HG02759 (cell line): ENCODE results near the gene DMRT1.

Source experiments
- ATAC-seq: cut with Tn5 transposase; IDR thresholded peaks from one replicate; pipeline ENCODE4 v1.9.1; 2021; ENCODE audit warnings: mild to moderate bottlenecking, moderate library complexity; ENCODE audit not compliant: unreplicated experiment

The DMRT1 gene

DNA sequence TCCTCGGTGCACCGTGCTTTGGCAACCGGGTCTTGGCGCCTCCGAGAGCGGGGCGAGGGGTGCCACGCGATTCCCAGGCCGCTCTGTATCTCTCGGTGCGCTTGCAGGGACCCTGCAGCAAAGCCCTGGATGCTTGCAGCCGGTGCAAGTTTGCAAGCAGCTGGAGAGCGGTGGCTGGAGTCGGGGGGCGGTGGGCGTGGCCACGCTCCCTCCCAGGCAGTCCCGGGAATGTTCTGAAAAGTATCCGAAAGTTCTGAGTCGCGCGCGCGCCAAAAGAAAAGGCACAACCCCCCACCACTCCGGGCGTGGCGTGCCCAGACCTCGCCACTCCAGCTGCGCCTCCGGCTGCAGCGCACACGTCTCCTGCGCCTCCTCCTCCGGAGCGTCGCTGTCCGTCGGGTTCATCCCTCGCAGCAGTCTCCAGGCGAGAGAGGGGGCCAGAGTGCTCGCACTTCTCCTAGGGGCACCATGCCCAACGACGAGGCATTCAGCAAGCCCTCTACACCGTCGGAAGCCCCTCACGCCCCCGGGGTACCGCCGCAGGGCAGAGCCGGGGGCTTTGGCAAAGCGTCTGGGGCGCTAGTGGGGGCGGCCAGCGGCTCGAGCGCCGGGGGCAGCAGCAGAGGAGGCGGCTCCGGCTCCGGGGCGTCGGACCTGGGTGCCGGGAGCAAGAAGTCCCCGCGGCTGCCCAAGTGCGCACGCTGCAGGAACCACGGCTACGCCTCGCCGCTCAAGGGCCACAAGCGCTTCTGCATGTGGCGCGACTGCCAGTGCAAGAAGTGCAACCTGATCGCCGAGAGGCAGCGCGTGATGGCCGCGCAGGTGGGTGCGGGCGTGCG lies at the start of gene DMRT1:
TSS of gene DMRT1 (plus strand) at position 327 of the 839 bp plus-strand sequence. CDS start at position 469, 142 bp downstream.
- no peak for ATAC-seq

DNA sequence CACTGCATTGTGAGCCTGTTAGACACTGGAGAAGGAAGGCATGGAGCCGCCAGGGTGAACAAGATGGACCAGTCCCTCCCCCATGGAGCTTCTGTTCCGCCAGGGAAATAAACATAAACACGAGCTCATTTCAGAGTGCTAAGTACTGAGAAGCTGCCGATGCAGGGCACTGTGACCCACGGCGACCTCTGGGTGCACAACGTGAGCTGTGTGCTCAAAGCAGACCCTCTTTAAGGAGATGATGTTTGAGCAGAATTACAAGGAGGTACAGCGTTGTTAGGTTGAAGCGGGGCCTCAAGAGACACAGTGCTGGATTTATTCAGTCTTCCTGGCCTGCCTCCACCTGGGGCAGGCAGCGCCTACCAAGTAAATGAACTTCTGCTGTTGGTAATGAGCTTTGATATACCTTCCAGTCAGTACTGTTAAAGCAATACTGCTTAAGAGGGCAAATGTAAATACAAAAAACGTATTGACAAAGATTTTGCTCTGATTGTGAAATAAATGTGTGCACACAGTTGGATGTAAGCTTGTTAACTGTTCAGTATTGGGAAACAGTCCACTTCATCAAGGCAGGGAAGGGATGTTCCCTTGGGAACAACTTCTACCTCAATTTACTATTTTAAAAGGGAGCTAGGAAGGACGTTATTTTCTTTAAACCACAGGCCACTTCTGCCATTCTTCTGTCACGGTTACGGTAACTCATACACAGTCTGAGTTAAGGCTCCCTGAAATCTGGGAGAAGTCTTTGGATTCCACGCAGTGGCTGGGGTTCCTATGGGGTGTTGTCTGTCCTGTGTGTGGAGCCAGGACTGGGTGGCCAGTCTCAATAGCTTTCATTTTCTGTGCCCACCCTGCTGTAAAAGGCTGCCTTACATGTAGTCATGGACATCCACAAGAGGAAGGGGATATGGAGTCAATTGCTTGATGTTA lies 48.9 kb upstream of the DMRT1 start:
- no peak for ATAC-seq

DNA sequence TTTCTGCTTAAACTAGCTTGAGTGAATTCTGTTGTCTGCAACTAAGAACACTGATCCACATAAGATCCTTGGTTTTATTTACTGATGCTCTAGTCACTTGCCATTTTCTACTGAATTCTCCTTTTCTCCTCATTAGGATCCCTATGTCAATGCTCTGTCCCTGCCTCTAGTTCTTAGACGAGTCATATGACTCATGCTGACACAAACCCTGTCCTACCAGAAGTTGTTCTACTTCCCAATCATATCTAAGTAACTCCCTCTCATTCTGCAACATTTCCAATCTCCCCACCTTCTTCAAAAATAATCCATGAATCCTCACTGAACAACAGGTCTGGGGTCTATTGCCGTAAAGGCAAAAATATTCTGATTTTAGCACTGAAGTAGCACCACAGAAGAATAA lies 47.1 kb upstream of the DMRT1 start:
- no peak for ATAC-seq

DNA sequence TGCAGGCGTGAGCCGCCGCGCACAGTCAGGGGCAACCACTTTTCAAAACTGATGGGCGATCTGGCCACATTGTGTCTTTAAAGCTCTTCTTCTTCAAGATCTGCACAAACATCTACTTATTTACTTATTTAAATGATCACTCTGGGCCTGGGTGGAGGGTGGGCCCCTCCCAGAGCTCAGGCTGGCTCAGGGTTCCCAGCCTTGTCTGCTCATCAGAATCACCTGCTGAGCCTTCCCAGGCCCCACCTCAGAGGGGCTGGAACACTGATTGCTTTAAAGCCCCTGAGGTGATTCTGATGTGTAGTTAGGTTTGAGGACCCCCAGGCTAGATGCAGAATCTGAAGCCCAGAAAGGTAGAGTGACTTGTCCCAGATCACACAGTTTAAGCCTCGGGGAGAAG lies 45.6 kb upstream of the DMRT1 start:
- no peak for ATAC-seq

DNA sequence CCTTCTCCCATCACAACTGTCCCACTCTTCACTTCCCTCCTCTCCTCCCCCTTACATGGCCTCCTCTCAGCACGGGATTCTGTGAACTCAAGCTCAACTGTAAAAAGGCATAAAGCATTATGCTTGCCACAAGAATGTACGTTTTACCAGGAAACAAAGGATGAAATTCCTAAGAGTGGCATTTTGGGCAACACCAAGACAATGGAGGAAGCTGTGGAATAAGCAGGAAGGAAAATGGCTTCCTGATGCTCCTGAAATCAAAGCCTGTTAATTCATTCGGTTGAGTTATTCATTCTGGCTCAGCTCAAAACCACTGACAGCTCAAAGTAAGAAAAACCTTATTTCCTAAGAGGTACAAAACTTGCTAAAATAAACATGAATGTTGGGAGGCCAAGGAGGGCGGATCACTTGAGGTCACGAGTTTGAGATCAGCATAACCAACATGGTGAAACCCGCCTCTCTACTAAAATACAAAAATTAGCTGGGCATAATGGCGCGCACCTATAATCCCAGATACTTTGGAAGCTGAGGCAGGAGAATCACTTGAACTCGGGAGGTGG lies 40.8 kb upstream of the DMRT1 start:
- ATAC-seq, result no peak

DNA sequence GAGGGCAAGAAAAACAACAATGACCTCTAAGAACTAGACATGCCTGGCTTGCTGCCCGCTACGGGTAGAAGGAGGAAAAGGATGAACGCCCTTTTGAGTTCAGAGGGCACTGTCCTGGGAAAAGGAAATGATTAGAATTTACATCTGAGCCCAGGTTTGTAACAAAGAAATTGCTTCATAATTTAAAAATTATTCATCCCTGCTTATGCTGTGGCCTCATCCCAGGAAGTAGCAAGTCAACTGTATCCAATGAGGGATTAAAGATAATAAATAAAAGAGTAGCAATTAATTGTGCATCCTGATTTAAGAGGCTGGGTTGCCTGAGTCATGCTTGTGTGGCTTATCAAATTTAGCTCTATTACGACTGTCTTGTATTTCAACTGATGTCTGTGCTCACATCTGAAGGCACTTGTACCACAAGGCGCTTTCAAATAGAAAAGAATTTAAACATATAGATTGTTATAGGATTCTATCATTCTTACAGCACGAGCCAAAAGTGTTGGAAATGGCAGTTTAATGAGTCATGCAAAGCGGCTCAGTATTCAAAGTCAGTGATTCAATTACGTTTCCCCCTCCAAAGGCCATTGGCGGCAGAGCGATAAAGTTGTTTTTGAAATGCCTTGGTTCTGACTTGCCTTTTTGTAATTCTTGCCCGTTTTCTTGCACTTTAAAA lies 40.0 kb upstream of the DMRT1 start:
- ATAC-seq, result no peak

DNA sequence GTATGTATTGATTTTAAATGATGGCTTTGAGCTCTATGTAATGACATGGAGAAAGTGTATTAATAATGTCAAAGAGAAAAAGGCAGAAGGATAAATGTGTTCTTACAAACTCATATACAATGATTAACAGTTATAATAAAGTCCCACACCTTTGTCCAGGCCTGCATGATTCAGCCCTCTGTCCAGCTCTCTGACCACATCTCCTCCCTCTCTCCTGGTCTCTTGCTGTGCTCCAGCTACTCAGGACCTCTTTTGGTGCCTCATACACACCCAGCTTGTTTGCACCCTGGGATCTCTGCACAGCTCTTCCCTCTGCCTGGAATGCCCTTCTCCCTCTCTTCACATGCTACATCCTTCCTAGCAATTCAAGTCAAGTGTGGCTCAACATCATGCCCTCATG lies 37.5 kb upstream of the DMRT1 start:
- ATAC-seq, result no peak

DNA sequence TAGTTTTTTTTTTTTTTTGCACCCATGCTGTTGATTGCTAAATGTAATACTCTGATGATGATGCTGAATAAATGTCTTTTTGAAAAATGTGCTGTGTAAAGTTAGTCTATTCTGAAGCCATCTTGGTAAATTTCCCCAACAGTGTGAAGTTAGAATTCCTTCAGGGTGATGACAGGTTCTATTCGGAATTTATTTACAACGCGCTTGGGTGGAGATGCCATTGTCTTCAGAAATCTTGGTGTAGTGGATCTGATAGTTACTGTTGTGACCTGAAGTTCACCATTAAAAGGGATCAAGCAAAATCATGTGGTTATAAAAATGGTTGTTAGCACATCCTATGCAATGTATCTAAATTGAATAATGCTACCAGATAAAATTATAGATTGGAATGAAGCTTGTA lies 36.3 kb upstream of the DMRT1 start:
- ATAC-seq, result no peak

DNA sequence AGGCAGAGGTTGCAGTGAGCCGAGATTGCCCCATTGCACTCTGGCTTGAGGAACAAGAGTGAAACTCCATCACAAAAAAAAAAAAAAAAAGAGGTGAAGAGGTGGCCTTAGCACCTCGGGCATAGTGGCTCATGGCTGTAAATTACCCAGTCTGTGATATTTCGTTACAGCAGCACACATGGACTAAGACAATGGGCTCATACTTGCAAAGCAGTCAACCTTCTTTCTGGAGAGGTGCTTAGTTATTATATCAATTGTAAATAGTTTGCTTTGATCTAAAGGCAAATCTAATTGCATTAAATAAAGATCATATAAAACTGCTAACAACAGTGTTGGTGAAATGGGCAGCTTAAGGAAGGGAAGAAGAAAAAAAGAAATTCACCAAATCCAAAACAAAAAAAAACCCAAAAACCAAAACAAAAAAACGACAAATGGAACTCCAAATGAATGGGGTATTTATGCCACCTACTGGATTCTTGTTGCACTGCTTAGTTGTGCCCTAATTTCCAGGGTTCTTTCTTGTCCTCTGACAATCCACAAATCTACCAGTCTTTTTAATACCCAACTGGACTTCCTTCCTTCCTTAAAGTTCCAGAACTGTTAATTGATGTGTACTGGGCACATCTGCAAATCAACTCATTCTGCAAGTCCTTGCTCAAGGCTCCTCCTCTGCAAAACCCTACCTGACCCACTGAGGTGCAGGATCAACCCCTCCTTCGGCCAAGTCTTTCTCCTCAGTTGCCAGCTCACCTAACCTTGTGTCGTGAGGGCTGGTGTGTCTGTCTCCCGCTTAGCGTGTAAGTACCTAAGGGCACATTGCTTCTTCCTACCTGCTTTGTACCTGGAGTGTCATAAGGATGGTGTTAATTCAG lies 35.0 kb upstream of the DMRT1 start:
- no peak for ATAC-seq

DNA sequence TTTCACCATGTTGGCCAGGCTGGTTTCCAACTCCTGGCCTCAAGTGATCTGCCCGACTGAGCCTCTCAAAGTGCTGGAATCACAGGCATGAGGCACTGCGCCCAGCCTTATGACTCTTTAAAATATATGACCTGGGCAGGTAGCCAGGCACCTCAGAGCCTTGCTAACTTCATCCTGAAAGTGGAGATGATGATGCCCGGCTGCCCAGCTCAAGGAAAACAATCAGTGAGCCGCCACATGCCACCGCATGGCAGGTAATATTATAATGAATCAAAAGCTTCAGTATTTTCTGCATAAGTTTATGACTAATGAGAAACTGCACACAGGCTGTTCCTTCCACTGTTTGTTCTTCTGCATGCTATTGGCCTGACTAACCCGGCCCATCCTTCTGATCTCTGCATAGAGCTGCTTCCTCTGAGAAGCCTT lies 30.4 kb upstream of the DMRT1 start:
- no peak for ATAC-seq

DNA sequence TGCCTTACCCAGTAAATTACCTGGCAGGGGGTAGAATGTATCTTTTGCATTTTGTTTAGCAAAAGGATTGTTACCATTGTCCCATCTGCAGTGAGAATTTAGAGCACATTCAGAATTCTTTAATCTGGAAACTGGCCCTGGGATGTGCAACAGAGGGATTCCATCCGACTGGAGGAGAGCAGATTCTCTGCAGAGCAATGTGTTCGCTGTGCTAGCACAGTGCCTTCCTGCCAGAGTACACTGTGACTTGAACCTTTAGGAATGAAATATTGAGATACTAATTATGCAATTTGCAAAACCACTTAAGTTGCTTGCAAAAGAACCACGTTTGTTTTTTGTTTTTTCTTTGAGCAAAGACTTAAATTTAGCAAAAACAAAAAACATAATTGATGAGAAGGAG lies 22.5 kb upstream of the DMRT1 start:
- ATAC-seq, result no peak

DNA sequence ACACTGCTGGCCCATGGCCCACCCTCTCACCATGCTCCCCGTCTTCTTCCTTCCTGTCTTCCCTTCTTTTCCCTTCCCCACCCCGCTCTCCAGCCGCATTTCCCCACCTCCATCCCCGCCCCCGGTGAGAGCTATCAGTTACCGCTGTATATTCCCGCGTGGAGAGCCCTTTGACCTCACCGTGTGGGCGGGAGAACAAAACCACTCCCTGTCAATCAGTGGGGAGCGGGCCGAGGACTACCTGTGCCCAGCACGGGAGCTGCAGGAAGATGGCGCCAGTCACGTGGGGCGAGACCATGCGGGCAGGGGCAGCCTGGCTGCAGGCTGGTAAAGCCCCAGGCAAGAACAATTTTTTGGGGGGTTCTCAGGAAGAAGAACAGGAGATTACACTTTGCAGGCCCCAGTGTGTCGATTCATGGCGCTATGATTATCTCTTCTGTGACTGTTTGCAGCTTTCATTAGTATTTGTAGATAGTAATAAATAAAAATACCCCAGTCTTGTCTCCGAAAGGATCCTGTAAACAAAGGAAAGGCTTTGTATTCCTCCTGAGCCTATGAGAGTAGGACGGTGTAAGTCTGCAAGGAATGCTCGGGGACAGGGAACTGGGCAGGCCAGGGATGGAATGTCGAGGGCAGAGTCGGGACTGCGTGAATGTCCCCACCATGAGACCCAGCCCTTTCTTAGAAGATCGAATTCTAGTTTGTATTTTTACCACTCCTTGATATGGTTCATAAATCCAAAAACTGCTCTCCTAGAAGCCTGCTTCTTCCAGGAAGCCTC lies 14.8 kb upstream of the DMRT1 start:
- no peak for ATAC-seq

DNA sequence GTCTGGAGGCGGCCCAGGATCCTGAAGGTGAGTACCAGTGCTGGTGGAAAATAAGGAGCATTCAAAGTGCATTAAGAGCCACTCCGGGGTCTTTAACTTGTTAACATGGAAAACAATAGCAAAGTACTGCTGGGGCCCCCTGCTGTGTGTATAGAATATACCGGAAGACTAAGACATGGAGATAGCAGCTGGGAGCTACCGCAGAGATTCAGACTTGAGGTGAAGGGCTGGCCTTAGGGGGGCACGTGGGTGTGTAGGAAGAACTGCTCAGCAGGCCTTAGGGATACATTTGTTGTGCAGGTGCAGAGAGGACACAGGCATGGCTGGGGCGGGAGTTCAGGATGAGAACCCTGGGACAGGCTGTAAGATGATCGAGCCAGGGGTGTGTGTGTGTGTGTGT lies 1.2 kb upstream of the DMRT1 start:
- ATAC-seq, result no peak

DNA sequence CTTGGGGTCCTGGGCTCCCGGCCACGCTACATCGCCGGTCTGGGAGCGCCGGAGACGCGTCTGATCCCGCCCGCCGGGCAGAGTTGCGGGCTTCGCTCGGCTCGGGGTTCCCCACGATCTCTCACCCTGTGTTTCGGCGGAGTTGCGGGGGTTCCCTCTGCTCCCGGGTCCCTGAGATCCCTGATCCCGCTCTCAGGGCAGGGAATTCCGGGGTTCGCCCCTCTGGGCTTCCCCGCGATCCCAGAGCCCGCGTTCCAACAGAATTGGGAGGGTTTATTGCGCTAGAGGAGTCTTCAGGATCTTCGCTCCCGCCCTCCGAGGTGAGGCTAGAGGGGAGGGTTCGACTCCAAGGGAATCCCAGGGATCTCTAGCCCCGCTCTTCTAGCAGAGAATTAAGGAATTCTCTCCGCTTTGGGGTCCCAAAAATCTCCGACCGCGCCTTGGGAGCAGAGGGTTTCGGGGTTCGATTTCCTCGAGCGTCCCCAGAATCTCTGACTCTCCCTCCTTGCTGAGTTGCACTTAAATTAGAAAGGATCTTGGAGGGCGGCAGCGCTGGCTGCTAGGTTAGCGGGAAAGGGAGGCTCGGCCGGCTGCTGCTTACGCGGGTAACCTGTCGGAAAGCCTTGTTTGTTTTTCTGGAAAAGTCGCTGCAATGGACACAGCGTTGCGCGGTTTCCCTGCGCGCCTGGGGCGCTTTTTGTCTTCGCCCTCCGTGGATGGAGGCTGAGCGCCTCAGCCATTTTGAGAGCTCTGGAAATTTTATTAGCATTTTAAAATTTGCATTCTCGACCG lies 1.3 kb downstream of the DMRT1 start:
- ATAC-seq, result no peak

DNA sequence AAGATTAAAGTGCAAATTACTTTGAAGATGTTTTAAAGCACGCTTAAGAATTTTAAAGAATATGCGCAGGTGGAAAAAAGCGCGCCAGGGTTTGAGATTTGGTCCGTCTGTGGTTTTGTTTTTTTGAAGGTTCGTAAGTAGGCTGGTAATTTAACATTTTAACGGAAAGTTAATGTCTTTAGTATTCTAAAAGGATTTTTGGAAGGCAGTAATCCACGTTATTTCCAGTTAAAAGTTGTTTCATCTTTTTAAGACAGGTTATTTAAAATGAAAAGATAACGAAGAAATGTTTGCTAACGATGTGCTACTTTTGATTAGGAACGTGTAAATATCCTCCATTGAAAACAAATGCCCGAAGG lies 1.9 kb downstream of the DMRT1 start:
- no peak for ATAC-seq

DNA sequence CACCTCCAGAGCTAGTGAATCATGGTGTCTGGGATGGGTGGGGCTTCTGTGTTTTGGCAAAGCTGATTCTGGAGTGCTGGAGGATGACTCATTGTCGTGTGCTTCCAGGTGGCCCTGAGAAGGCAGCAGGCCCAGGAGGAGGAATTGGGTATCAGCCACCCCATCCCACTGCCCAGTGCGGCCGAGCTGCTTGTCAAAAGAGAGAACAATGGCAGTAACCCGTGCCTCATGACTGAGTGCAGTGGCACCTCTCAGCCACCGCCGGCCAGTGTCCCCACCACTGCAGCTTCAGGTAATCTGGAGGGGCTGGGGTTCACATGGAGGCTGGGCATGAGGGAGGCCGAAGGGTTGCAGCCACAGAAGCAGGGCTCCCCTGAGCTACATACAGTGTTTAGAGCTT lies 5.4 kb downstream of the DMRT1 start:
- no peak for ATAC-seq

DNA sequence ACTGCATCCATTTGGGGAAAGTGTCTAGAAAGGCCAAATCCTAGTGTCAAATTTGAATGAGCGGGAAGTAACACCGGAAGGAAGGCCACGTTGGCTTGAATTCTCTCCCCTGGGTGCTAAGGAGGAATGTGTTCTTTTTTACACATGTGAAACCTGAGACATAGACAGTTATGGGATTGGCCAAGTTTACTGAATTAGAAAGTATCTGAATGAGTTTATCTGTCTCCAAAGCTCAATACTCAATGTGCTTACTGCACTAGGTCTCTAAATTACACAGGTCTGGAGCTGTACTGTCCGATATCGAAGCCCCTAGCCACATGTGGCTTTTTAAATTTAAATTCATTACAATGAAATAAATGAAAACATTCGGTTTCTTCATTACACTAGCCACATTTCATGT lies 6.0 kb downstream of the DMRT1 start:
- no peak for ATAC-seq

DNA sequence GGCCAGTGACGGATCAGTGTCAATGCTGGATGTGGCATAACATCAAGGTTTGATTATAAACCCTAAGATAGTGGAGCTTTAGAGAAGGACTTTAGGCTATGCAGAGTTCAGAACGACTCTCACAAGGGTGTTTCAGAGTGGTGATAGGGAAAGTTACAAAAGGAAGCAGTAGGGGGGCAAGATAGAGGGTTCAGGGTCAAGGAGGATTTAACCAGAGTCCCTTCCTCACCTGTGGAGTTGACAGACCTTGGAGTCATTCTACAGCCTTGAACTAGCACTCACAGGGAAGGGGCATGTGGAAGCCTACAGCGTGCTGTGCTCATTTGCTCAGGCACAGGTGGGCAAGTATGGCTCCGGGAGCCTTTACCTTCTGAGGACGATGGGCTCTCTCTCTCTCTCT lies 7.9 kb downstream of the DMRT1 start:
- no peak for ATAC-seq

DNA sequence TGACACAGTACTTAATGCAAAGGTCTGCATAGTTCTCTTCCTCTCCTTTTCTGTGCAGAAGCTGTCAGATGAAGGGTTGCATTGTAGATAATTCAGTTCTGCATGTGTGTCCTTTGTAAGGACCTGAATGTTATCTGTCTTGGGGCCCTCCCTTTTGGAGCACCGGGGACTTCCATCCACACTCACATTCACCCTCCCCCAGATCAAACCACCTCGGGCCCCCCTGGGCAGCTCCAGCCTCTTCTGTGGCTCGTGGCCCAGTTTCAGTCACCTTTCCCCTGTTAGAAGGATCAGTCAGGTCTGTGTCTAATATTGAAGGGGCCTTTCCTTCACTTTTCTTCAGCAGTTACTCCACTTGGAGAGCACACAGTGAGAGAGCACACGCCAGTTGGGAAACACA lies 11.0 kb downstream of the DMRT1 start:
- no peak for ATAC-seq
